Activated B cell treated with CpG ODN at 0.5 μM for 24 hours (primary cell): ENCODE results near the gene AHNAK2. TPM values are rescaled to one million over a fixed set of nuclear protein-coding genes. Genes with fewer than 3 reads are reported as not detected.

Source experiments
- ATAC-seq: fragments of 200-7000 bp; cut with Tn5 transposase; one replicate; pipeline ENCODE4 v1.10.0; 2021; ENCODE audit warnings: low read depth, mild to moderate bottlenecking, moderate library complexity
- CTCF ChIA-PET: fragments of 350-600 bp; sonication (Branson Sonifier 250); formaldehyde crosslinking; loops from one replicate; lab custom pipeline; 2021; ENCODE audit warnings: antibody characterized with exemption; lab: Charles Lee
- POLR2A ChIA-PET: fragments of 350-600 bp; sonication (Branson Sonifier 250); formaldehyde crosslinking; loops from one replicate; lab custom pipeline; 2021; ENCODE audit warnings: antibody characterized with exemption; lab: Charles Lee
- DNase-seq: peaks from one replicate; pipeline ENCODE4 v3.0.0; 2022
- H3K27ac Mint-ChIP-seq: one replicate; pipeline ENCODE4 v1.8.0; 2020; ENCODE audit warnings: mixed read lengths
- H3K27me3 Mint-ChIP-seq: one replicate; pipeline ENCODE4 v1.8.0; 2021; ENCODE audit warnings: mixed read lengths
- H3K36me3 Mint-ChIP-seq: one replicate; pipeline ENCODE4 v1.8.0; 2021; ENCODE audit warnings: low read depth, mixed read lengths
- H3K4me1 Mint-ChIP-seq: one replicate; pipeline ENCODE4 v1.8.0; 2021; ENCODE audit warnings: mixed read lengths
- H3K4me3 Mint-ChIP-seq: one replicate; pipeline ENCODE4 v1.8.0; 2020; ENCODE audit warnings: mild to moderate bottlenecking, mixed read lengths
- H3K9me3 Mint-ChIP-seq: one replicate; pipeline ENCODE4 v1.8.0; 2020; ENCODE audit warnings: mixed read lengths
- CTCF ChIP-seq: fragments of 200-600 bp; IDR thresholded peaks from one replicate; pipeline ENCODE4 v1.8.0; 2022; ENCODE audit warnings: antibody characterized with exemption, mild to moderate bottlenecking
- intact Hi-C: fragments of 100-400 bp; cut with micrococcal nuclease; formaldehyde crosslinking; loops from one replicate; pipeline ENCODE4 v1.15.1; 2024
- total RNA-seq: library from RNA; stranded (reverse); gene quantifications from 2 replicates; pipeline ENCODE4 v1.2.3, GENCODE V29; 2022

The AHNAK2 gene
- total RNA-seq, 1 donor from 2014 or later: not detected

- peaks cover 17% of the 10 kb centered on the region for H3K4me1 Mint-ChIP-seq
- no peaks in the 10 kb centered on the region for H3K36me3 Mint-ChIP-seq
- H3K27me3 Mint-ChIP-seq: peaks cover 8% of the 10 kb centered on the region
- intact Hi-C loops: no loop called here
- no peaks in the 10 kb centered on the region for H3K9me3 Mint-ChIP-seq
- ChIA-PET POLR2A (interaction anchor here (0.5 to 0.6 kb wide), 3 partner anchors 48 to 1873 kb away, joined by 3 to 4 read pairs (median 3); no protein-coding TSS in a partner anchor), CTCF (interaction anchor here (0.7 kb wide), 1 partner anchor 75 kb away, joined by 3 read pairs; no protein-coding TSS in a partner anchor)
- no peak overlapping the region for H3K27ac Mint-ChIP-seq
- H3K4me3 Mint-ChIP-seq: no peak overlapping the region
- DNase-seq (no peak), ATAC-seq (no peak)
- TF ChIP-seq CTCF: no peak
These were observed 7.7 kb downstream of the AHNAK2 start for GRCh38 chr14:104970231-104971068.

- Mint-ChIP-seq H3K36me3 (no peaks in the 10 kb centered on the region), H3K27me3 (peaks cover 8% of the 10 kb centered on the region), H3K4me3 (no peak overlapping the region), H3K27ac (no peak overlapping the region), H3K9me3 (no peaks in the 10 kb centered on the region), H3K4me1 (peaks cover 17% of the 10 kb centered on the region)
- ATAC-seq: no peak
- ChIA-PET POLR2A (interaction anchor here (0.5 to 0.6 kb wide), 3 partner anchors 48 to 1874 kb away, joined by 3 to 4 read pairs (median 3); no protein-coding TSS in a partner anchor), CTCF (no interaction called here)
- DNase-seq: no peak
- intact Hi-C loops: no loop called here
- no peak for TF ChIP-seq CTCF
These were observed 8.4 kb downstream of the AHNAK2 start for GRCh38 chr14:104969741-104970230.

- ATAC-seq (no peak), DNase-seq (no peak)
- no peaks in the 10 kb centered on the region for H3K9me3 Mint-ChIP-seq
- ChIA-PET POLR2A (interaction anchor here (1.0 kb wide), 1 partner anchor 16 kb away, joined by 3 read pairs; no protein-coding TSS in a partner anchor), CTCF (no interaction called here)
- no peak overlapping the region for H3K27ac Mint-ChIP-seq
- TF ChIP-seq CTCF: no peak
- H3K4me3 Mint-ChIP-seq: no peak overlapping the region
- H3K36me3 Mint-ChIP-seq: no peaks in the 10 kb centered on the region
- peaks cover 4% of the 10 kb centered on the region for H3K27me3 Mint-ChIP-seq
- intact Hi-C loops: no loop called here
- H3K4me1 Mint-ChIP-seq: peaks cover 17% of the 10 kb centered on the region
These were observed 9.4 kb downstream of the AHNAK2 start for GRCh38 chr14:104968541-104969401.

- Mint-ChIP-seq H3K27me3 (peaks cover 4% of the 10 kb centered on the region), H3K9me3 (no peaks in the 10 kb centered on the region), H3K36me3 (no peaks in the 10 kb centered on the region), H3K4me3 (no peak overlapping the region), H3K4me1 (peaks cover 17% of the 10 kb centered on the region), H3K27ac (no peak overlapping the region)
- ChIA-PET CTCF (interaction anchor here (0.6 kb wide), 1 partner anchor 199 kb away, joined by 3 read pairs; no protein-coding TSS in a partner anchor), POLR2A (interaction anchor here (1.0 kb wide), 1 partner anchor 17 kb away, joined by 3 read pairs; no protein-coding TSS in a partner anchor)
- no peak for DNase-seq
- intact Hi-C loops: no loop called here
- no peak for TF ChIP-seq CTCF
- no peak for ATAC-seq
These were observed 10.0 kb downstream of the AHNAK2 start for GRCh38 chr14:104968153-104968527.
